Activated T-cell treated with anti-CD3 and anti-CD28 coated beads, Interleukin-2, amount 50 U/mL, for 72 hours (primary cell): Measurements from ENCODE around the gene NEU4. TPM values are rescaled to one million over a fixed set of nuclear protein-coding genes. Genes with fewer than 3 reads are reported as not detected.
"Not testable (repeated sequence)": the region's sequence is repeated elsewhere in the genome, so short reads cannot be mapped to it uniquely, and the experiment has no call there.

Experiments used
- ATAC-seq, 2 donors: fragments of 150-1000 bp; cut with Tn5 transposase; replicated peaks in 1 of 2; 2 replicates each; pipeline ENCODE4 v1.10.0; 2021; ENCODE audit warnings: moderate library complexity in 2 of 2, mild to moderate bottlenecking in 1 of 2
- DNase-seq, 2 donors: peaks; one replicate each; pipeline ENCODE4 v3.0.0; 2021 to 2022; ENCODE audit warnings: mixed read lengths in 1 of 2
- H3K27ac Mint-ChIP-seq: one replicate; pipeline ENCODE4 v1.8.0; 2022; ENCODE audit warnings: mild to moderate bottlenecking, moderate library complexity, mixed read lengths
- H3K27me3 Mint-ChIP-seq: one replicate; pipeline ENCODE4 v1.8.0; 2022; ENCODE audit warnings: low read depth, mixed read lengths
- H3K36me3 Mint-ChIP-seq, 2 donors: one replicate each; pipeline ENCODE4 v1.8.0; 2022; ENCODE audit warnings: mixed read lengths in 2 of 2, mild to moderate bottlenecking in 1 of 2; ENCODE audit not compliant: insufficient read depth in 2 of 2
- H3K4me1 Mint-ChIP-seq: one replicate; pipeline ENCODE4 v1.8.0; 2022; ENCODE audit warnings: low read depth, mixed read lengths
- H3K4me3 Mint-ChIP-seq, 2 donors: one replicate each; pipeline ENCODE4 v1.8.0; 2022; ENCODE audit warnings: mild to moderate bottlenecking in 2 of 2, mixed read lengths in 2 of 2, moderate library complexity in 2 of 2
- H3K9me3 Mint-ChIP-seq, 2 donors: one replicate each; pipeline ENCODE4 v1.8.0; 2022; ENCODE audit warnings: mixed read lengths in 2 of 2
- total RNA-seq, 2 donors: library from RNA; stranded (reverse); gene quantifications; one replicate each; pipeline ENCODE4 v1.2.3, GENCODE V29; 2022

NEU4 gene
- total RNA-seq = 1 to 10 TPM in 1 of 2 donors, under 1 TPM in 1; 0.37 to 1.4 TPM

- peaks cover 7% of the 10 kb centered on the region for H3K4me1 Mint-ChIP-seq
- no peaks in the 10 kb centered on the region for H3K36me3 Mint-ChIP-seq
- H3K27ac Mint-ChIP-seq = no peak within 1 kb of the TSS
- peaks cover 13% of the 10 kb centered on the region for H3K27me3 Mint-ChIP-seq
- H3K4me3 Mint-ChIP-seq = peak within 1 kb of the TSS in 1 of 2 donors; percentile 47
- ATAC-seq (no peak), DNase-seq (no peak)
- no peaks in the 10 kb centered on the region for H3K9me3 Mint-ChIP-seq
Measured at GRCh38 chr2:241808721-241809382, at the start of gene NEU4. NEU4 (plus strand) TSS chr2:241809193; CDS start chr2:241814485, 5,292 bp downstream.

DNA sequence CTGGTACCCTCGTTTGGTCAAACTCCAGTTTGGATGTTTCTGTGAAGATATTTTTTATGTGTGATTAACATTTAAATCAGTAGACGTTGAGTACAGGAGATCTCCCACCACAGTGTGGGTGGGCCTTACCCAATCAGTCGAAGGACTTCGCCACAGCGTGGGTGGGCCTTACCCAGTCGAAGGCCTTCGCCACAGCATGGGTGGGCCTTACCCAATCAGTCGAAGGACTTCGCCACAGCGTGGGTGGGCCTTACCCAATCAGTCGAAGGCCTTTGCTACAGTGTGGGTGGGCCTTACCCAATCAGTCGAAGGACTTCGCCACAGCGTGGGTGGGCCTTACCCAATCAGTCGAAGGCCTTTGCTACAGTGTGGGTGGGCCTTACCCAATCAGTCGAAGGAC lies 49.1 kb upstream of the NEU4 start:
- not testable (repeated sequence) for ATAC-seq, H3K27me3 Mint-ChIP-seq, H3K4me3 Mint-ChIP-seq, H3K27ac Mint-ChIP-seq, DNase-seq, H3K9me3 Mint-ChIP-seq
- H3K36me3 Mint-ChIP-seq = peaks cover 9 to 12% of the 10 kb centered on the region in 2 donors
- peaks cover 18% of the 10 kb centered on the region for H3K4me1 Mint-ChIP-seq

GRCh38 chr2:241760301-241760771 lies 48.7 kb upstream of the NEU4 start:
- no peak overlapping the region for H3K4me3 Mint-ChIP-seq
- H3K27me3 Mint-ChIP-seq = no peaks in the 10 kb centered on the region
- H3K27ac Mint-ChIP-seq = no peak overlapping the region
- H3K36me3 Mint-ChIP-seq = peaks cover 9 to 12% of the 10 kb centered on the region in 2 donors
- H3K9me3 Mint-ChIP-seq = peaks cover 2 to 3% of the 10 kb centered on the region in 2 donors
- DNase-seq = no peak
- H3K4me1 Mint-ChIP-seq = peaks cover 18% of the 10 kb centered on the region
- no peak for ATAC-seq

DNA sequence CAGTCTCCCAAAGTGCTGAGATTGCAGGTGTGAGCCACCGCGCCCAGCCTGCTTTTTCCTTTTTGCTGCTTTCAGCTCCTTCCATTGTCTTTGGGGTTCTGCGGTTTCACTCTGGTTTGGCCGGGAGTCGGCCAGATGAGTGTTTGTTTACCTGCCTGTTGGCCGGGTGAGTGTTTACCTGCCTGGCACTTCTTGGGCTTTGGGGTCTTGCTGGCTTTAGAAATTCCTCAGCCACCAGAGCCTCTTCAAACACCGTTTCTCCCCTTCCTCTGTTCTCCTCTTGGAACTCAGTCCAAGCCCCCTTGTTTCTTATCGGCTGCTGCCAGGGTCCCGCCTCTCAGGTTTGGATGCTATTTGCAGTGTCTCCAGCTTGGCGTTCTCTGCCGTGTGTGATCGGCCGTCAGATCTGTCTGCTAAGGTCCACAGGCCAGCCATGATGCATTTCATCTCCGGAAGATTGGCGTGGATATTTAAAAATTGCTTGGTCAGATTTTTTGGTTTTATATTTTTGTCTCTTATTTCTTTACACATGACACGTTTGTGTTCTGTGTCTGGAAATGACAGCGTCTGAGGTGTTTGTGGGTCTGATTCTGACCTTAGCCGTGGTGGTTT lies 46.6 kb upstream of the NEU4 start:
- H3K27ac Mint-ChIP-seq = peak overlapping the region; percentile 25
- ATAC-seq (peak in 1 of 2 donors; percentile 72), DNase-seq (no peak)
- peaks cover 2 to 3% of the 10 kb centered on the region in 2 donors for H3K9me3 Mint-ChIP-seq
- H3K36me3 Mint-ChIP-seq = peaks cover 9 to 12% of the 10 kb centered on the region in 2 donors
- H3K4me3 Mint-ChIP-seq = peak overlapping the region; percentile 20 to 80
- peaks cover 18% of the 10 kb centered on the region for H3K4me1 Mint-ChIP-seq
- H3K27me3 Mint-ChIP-seq = no peaks in the 10 kb centered on the region

GRCh38 chr2:241762933-241763369 lies 46.0 kb upstream of the NEU4 start:
- Mint-ChIP-seq H3K4me3 (peak overlapping the region in 1 of 2 donors; percentile 80), H3K27me3 (no peaks in the 10 kb centered on the region), H3K4me1 (peaks cover 18% of the 10 kb centered on the region), H3K9me3 (peaks cover 2 to 3% of the 10 kb centered on the region in 2 donors), H3K27ac (peak overlapping the region; percentile 25), H3K36me3 (peaks cover 9 to 12% of the 10 kb centered on the region in 2 donors)
- ATAC-seq = peak; percentile 78 to 86
- DNase-seq = peak; percentile 44 to 67

- H3K27me3 Mint-ChIP-seq = no peaks in the 10 kb centered on the region
- ATAC-seq = peak in 1 of 2 donors; percentile 18
- peak overlapping the region; percentile 38 for H3K27ac Mint-ChIP-seq
- H3K4me3 Mint-ChIP-seq = peak overlapping the region in 1 of 2 donors; percentile 80
- DNase-seq = no peak
- H3K36me3 Mint-ChIP-seq = peaks cover 10 to 12% of the 10 kb centered on the region in 2 donors
- peaks cover 2 to 3% of the 10 kb centered on the region in 2 donors for H3K9me3 Mint-ChIP-seq
- H3K4me1 Mint-ChIP-seq = peaks cover 18% of the 10 kb centered on the region
Measured at GRCh38 chr2:241763551-241764274, 45.3 kb upstream of the NEU4 start.

DNA sequence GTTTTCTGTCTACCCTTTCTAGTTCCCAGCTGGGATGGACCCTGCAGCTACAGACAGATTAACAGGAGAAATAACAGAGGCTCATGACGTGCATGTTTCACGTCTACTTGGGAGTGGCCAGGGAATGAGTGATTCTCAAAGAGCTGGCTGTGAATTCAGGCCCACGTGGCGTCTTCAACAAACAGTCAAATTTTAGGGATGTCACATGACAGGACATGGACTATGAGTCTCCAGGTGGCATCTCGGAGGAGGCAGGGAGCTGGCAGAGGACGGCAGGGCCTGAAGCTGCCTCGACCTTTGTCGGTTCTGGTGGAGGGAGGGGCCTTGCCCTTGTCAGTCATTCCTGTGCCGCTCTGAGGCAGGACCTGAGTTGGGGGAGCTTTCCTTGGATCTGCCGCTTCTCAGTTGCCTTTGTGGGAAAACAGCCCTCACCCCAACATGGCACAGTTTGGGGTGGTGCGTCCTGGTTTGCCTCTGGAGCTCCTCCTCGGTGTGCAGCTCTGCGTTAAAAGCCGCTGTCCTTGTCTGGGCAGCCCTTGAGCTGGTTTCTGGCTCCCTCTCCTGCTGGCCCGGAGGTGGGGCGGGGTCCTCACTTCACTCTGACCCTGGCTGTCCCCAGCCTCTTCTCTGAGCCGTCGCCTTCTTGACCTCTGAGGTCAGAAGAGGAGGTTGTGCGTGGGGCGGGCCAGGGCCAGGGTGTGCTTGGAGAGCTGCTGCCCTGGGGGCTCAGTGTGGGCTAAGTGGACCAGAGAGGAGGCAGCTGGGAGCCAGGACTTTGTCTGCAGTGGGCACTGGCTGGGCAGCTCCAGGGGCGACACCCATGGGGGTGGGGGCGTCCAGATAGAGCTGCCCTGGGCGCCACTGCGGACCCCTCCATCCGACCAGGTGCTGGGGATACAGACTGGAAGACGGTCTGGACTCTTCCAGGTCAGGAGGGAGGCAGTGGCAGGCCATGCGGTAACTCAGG lies 44.4 kb upstream of the NEU4 start:
- ATAC-seq = no peak
- DNase-seq = no peak
- H3K27ac Mint-ChIP-seq = peak overlapping the region; percentile 38
- no peaks in the 10 kb centered on the region for H3K27me3 Mint-ChIP-seq
- peaks cover 6 to 7% of the 10 kb centered on the region in 2 donors for H3K36me3 Mint-ChIP-seq
- peaks cover 2 to 3% of the 10 kb centered on the region in 2 donors for H3K9me3 Mint-ChIP-seq
- no peak overlapping the region for H3K4me3 Mint-ChIP-seq
- peaks cover 13% of the 10 kb centered on the region for H3K4me1 Mint-ChIP-seq

DNA sequence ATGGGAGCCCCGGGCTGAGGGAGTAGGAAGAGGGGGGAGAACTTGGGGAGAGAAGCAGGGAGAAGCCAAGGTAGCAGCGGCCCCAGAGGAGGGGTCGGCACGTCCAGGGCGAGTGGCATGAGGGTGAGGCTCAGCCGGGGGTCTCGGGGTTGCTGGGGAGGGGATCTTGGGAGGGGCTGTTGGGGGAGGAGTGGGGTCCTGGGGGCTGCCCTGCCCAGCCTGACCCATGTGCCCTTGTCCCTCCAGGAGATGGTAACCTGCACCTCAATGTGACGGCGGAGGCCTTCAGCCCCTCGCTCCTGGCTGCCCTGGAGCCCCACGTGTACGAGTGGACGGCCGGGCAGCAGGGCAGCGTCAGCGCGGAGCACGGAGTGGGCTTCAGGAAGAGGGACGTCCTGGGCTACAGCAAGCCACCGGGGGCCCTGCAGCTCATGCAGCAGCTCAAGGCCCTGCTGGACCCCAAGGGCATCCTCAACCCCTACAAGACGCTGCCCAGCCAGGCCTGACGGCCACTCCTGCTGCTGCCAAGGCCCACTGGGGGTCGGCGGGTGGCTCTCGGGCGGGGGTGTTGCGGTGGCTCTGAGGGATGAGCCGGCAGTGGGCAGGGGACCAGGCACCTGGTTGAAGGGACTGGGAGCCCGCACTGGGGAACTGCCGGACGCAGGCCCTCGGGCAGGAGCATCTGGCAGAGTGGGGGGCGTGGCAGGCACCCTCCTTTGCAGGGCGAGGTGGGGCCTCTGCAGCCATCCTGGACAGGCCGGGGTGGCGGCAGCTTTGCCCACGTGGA lies 41.3 kb upstream of the NEU4 start:
- no peak overlapping the region for H3K27ac Mint-ChIP-seq
- ATAC-seq (no peak), DNase-seq (no peak)
- no peak overlapping the region for H3K4me3 Mint-ChIP-seq
- no peaks in the 10 kb centered on the region for H3K27me3 Mint-ChIP-seq
- H3K36me3 Mint-ChIP-seq = peaks cover 0 to 1% of the 10 kb centered on the region in 2 donors
- no peaks in the 10 kb centered on the region for H3K9me3 Mint-ChIP-seq
- H3K4me1 Mint-ChIP-seq = peaks cover 15% of the 10 kb centered on the region

- H3K4me3 Mint-ChIP-seq = no peak overlapping the region
- H3K4me1 Mint-ChIP-seq = peaks cover 13% of the 10 kb centered on the region
- no peaks in the 10 kb centered on the region for H3K27me3 Mint-ChIP-seq
- DNase-seq (no peak), ATAC-seq (no peak)
- H3K36me3 Mint-ChIP-seq = peaks cover 0 to 1% of the 10 kb centered on the region in 2 donors
- no peak overlapping the region for H3K27ac Mint-ChIP-seq
- H3K9me3 Mint-ChIP-seq = no peaks in the 10 kb centered on the region
Measured at GRCh38 chr2:241768251-241768711, 40.7 kb upstream of the NEU4 start.

DNA sequence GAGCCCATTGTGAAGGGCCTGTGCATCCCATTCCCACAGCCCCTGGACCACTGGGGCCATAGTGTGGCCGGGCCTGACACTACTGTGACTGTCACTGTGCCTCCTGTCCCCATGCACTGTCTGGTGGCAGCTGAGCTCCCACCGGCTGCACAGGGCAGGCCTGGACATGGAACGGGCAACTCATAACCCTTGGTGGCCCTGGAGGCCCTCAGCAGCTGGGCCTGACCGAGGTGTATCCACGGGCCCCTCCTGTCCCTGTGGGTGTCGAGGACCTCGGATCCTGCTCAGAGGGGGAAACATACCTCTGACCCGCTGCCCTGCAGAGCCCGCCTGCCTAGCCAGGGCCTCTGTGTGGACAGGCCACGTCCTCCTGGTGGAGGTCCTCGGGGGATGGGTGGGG lies 40.1 kb upstream of the NEU4 start:
- DNase-seq (no peak), ATAC-seq (no peak)
- no peaks in the 10 kb centered on the region for H3K27me3 Mint-ChIP-seq
- no peaks in the 10 kb centered on the region for H3K9me3 Mint-ChIP-seq
- H3K27ac Mint-ChIP-seq = no peak overlapping the region
- H3K36me3 Mint-ChIP-seq = peaks cover 0 to 1% of the 10 kb centered on the region in 2 donors
- H3K4me3 Mint-ChIP-seq = no peak overlapping the region
- peaks cover 13% of the 10 kb centered on the region for H3K4me1 Mint-ChIP-seq

DNA sequence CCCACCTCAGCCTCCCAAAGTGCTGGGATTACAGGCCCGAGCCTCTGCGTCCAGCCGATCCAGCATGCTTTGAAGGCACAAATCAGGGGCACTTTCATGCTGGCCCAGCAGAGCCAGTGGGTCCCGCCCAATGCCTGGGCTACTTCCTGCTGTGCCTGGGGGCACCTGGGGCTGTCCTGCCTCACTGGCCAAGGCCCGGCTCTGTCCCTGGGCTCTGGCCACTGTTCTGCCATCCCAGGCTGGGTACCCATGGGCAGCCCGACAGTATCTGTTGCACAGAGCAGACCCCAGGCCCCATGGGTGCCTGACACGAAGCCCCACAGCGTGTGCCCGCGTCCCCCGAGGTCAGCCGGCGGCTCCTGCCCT lies 39.2 kb upstream of the NEU4 start:
- DNase-seq (no peak), ATAC-seq (no peak)
- H3K36me3 Mint-ChIP-seq = peaks cover 0 to 1% of the 10 kb centered on the region in 2 donors
- H3K27ac Mint-ChIP-seq = no peak overlapping the region
- peaks cover 13% of the 10 kb centered on the region for H3K4me1 Mint-ChIP-seq
- no peak overlapping the region for H3K4me3 Mint-ChIP-seq
- no peaks in the 10 kb centered on the region for H3K27me3 Mint-ChIP-seq
- no peaks in the 10 kb centered on the region for H3K9me3 Mint-ChIP-seq
